Dermis blood vessel endothelial cell (primary cell): Measurements from ENCODE around the gene TMEM151B. TPM values are rescaled to one million over a fixed set of nuclear protein-coding genes. Genes with fewer than 3 reads are reported as not detected.
A peak's percentile ranks its signal among the peaks of the same experiment; 100 is the strongest.
"Not testable (repeated sequence)": the region's sequence is repeated elsewhere in the genome, so short reads cannot be mapped to it uniquely, and the experiment has no call there.

Experiments
- DNase-seq: peaks from one replicate; pipeline ENCODE4 v3.0.0; 2010
- total RNA-seq: library from RNA; depleted of rRNA; stranded (reverse); fragments of >200 nt; gene quantifications from 2 replicates; pipeline ENCODE4 v1.2.3, GENCODE V29; 2014

Gene TMEM151B
- total RNA-seq, 1 donor from 2014 or later, result not detected

DNA sequence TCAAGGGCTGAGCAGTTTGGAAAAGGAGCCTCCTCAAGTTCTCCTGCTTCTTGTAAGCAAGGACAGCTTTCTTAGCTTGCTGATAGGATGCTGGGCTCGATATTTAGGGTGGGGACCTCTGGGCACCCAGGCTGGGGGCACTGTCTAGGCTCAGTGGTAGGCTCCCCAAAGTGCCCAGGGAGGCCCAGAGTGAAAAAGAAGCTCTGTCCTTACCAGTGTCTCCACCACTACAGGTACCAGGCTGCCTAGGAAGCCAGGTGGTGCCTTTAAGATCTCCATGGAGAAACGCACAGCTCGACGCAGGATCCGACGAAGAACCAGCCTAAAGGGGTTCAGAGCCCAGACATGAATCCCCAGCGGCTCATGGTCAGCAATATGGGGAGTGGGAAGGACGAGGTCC lies 36.5 kb downstream of the TMEM151B start:
- DNase-seq, result no peak

DNA sequence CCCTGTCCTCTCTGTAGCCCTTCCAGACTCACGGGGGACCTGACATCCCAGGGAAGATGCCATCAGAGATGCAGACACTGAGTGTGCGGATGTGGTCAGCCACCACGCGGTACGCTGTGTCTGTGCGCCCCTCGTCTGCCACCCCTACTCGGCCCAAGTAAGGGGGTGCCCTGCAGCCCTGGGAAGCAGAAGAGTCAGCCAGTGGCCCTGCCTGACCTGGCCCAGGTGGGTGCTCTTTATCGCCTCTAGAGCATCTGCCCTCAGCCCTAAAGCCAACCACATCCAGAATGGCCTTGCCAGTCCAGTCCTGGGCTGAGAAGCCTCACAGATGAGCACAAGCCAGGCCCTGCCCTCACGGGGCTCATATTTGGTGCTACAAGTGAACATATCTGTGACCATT lies 37.0 kb downstream of the TMEM151B start:
- no peak for DNase-seq

DNA sequence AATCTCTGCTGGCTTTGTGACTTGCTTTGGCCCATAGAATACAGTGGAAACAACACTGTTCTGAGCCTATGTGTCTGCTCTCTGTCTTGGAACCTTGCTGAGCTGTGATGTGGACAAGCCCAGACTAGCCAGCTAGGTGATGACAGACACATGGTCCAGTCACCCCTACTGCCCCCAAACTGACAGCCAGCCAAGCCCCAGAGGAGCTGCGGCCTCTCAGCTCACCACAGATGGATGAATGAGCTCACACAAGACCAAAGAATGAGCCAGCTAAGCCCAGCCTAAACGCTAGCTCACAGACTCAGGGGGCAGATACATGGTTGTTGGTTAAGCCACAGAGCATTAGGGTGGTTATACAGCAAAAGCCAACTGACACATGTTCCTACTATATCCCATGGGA lies 38.8 kb downstream of the TMEM151B start:
- no peak for DNase-seq

DNA sequence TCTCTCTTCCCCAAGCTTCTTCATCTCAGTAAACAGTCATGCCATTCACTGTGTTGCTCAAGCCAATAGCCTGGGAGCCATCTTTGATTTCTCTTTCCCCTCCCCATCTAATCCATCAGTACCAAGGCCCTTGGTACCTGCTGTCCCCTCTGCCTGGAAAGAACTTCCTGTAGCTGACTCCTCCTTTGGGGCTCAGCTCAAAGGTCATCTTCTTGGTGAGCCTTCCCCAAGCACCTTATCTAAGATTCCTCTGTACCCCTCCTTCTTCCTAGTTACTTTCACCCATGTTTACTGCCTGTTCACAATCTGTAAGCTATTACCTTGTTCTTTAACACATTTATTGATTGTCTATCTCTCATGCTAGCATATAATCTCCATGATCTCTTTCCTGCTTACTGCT lies 39.4 kb downstream of the TMEM151B start:
- no peak for DNase-seq

DNA sequence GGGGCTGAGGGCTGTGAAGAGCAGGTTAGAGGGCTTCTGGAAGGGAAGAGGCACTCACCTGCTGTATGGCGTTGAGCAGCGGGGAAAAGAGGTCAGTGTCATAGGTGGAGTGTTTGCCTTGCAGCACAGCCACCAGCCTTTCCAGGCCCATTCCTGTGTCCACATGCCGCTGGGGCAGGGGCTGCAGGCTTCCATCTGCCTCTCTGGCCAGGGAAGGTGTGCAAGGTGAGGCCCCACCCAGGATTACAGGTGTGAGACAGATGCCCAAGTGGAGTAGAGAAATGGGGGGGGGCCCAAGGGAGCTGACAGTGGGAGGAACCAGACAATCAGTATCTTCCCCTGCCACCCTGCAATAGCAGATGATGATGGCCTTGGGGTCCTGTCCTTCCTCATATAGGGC lies 40.0 kb downstream of the TMEM151B start:
- no peak for DNase-seq

DNA sequence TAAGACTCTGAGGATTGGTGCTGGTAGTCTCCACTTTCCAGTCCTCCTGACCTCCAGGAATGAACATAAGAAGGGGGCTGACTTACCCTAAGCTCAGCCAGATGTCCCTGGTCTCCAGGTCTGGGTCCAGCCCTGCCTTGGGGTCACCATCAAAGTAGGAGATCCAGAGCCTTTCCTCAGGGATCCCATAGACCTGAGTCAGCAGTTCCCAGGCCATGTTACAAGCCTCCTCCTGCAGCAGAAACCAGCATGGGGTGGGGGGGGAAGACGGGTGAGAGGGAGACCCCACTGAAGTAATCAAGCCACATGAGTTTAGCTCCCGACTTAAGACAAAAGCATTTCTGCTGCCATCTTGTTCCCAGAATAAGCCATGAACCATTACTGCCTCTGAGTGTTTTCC lies 41.1 kb downstream of the TMEM151B start:
- no peak for DNase-seq

DNA sequence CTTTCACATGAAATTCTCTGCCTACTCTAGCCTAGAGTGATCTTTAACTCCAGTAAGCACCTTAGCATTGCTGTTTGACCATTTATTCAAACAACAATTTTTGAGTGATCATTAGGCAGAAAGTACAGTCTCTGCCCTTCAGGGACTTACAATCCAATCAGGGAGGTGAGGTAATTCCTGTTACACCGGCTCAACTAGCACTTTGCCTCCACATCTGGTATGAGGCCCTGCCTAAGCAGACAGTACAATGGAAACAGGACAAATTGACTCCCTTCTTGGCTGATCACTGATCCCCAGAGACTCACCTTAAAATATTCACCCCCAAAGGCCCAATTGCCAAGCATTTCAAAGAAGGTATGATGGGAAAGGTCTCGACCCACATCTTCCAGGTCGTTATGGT lies 41.5 kb downstream of the TMEM151B start:
- no peak for DNase-seq

DNA sequence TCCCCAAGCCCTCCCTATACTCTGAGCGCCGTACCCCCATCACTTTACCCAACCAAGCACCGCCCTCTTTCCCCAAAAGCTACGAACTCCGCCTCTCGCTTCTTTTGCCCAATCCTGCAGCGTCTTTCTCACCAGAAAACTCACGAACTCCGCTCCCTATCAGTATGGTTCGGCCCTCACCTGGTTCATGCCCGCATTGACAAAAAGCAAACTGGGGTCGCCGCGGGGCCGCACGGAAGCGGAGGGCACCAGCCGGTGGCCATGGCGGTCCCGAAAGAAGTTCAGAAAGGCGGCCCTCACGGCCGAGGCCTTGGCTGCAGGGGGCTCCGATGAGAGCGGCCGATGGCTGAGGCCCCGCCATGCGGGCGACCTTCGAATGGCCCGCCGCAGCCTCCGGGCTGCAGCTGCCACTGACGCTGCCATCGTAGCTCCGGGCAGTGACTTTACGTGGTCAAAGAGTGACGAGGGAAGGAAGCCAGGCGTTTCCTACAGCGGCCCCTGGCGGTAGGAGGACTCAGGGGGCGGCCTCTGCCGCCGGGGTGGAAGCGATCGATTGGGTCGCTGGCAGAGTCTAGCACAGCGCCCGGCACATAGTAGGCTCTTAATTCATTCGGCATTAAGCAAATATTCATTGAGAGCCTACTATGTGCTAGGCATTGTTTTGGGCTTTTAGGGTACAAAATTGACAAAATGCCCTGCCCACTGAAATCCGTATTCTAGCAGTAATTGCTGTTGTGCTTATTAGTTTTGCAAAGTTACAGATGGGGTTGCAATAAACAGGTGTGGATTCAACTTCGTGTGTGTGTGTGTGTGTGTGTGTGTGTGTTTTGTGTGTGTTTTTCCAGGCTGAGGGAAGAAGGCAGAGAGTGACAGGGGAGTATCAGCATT lies 42.9 kb downstream of the TMEM151B start, which contains the start of gene AARS2:
AARS2 (minus strand) TSS at position 447 of the 888 bp plus-strand sequence; CDS start at position 423, 24 bp downstream.
- peak; percentile 92 for DNase-seq

DNA sequence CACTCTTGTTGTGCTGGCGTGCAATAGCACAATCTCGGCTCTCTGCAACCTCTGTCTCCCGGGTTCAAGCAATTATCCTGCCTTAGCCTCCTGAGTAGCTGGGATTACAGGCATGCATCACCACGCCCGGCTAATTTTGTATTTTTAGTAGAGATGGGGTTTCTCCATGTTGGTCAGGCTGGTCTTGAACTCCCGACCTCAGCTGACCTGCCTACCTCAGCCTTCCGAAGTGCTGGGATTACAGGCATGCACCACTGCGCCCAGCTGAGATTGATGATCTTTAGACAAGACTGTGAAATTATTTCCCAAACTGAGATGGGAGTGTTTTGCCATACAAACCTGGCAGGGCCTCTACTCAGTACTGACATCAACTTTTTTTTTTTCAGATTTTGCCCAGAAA lies 44.4 kb downstream of the TMEM151B start:
- DNase-seq, result not testable (repeated sequence)

DNA sequence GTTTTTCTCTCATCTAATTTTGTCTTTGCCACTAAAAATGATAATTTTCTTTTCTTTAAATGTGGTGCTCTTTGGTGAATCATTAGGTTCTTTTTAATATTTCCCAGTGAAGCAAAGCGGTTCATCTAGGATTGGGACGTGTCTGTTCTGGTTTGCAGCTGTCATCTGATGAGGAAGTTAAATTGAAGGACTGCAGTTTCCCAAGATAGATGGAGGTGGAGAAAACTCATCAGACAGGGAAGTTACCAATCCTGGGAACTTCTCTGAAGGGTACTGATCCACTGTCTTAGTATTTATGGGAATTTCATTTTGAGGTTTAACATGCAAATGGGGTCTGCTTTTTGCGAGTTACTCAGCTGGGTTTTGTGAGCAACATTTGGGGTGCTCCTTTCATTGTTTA lies 45.3 kb downstream of the TMEM151B start:
- no peak for DNase-seq

DNA sequence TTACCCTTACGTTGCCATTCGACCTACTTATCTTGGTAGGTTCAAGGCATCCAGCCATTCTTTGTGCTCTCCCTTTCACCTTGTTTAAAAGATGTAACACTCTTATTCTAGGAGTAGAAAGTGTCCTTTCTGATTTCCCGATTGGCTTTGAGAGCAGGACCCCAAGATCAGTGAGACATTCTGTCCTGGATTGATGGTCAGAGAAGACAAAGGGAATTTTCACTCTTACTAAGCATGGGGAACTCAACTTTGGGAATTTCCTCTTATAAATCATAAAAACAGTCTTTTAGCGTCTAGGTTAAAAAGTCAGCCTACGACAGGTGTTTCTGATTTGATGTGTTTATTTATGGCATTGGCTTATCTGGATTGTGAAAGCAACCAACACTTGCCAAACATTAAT lies 45.7 kb downstream of the TMEM151B start:
- DNase-seq, result no peak

DNA sequence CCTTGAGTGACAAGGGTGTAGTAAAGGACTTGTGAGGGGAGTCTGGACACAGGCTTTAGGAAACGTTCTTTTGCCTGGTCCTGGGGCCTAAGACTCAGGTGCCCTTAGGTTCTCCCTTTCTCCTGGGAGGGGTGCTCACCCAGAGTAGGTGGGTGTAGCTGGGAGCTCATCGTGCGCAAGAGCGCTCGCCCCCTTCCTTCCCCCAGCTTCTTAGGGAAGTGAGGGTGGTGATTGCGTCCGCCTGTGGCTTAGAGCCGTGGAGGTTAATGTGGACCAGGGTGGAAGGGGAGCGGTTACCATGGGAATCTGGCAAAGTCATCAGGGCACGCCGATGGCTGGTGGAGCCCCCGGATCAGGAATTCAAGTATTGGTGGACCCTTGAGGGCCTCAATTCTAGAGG lies 46.2 kb downstream of the TMEM151B start:
- DNase-seq, result no peak

DNA sequence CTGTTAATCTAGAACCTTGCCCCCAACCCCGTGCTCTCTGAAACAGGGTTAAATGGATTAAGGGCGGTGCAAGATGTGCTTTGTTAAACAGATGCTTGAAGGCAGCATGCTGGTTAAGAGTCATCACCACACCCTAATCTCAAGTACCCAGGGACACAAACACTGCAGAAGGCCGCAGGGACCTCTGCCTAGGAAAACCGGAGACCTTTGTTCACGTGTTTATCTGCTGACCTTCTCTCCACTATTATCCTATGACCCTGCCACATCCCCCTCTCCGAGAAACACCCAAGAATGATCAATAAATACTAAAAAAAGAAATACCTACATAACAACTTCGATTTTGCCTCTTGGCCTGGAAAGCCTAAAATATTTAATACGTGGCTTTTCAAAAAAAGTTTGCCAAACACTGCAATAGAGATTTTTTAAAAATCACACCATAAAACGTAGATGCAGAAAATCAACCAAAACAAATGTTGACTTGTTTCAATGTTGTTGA lies 46.9 kb downstream of the TMEM151B start:
- DNase-seq, result not testable (repeated sequence)

DNA sequence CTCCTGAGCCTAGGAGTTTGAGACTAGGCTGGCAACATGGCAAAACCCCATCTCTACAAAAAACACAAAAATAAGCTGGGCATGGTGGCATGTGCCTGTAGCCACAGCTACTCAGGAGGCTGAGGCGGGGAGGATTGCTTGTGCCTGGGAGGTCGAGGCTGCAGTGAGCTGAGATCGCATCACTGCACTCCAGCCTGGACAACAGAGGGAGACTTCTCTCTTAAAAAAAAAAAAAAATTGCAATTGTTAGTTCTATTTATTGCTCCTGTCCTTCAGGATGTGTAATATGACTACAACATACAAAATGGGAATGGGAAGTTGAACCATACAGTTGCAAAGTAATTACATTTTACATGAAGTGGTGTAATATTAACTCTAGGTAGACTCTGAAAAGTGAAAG lies 51.0 kb downstream of the TMEM151B start:
- no peak for DNase-seq

DNA sequence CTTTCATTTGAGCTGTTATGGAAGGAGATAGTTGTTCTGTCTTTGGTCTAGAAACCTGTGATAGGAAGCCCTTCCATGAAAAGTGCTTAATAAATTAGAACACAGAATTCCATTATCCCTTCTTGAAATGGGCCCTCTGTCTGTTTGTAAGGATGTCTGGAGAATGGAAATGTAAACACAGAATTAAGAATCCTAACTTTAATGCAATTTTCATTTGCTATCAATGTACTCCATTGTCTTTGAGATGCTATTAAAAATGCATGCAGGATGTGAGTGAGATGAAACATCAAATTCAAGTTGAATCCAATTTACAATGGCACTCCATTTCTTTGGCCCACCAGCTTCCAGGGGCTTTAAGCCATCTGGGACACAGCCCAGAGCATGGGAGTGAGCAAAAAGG lies 56.8 kb downstream of the TMEM151B start:
- no peak for DNase-seq

DNA sequence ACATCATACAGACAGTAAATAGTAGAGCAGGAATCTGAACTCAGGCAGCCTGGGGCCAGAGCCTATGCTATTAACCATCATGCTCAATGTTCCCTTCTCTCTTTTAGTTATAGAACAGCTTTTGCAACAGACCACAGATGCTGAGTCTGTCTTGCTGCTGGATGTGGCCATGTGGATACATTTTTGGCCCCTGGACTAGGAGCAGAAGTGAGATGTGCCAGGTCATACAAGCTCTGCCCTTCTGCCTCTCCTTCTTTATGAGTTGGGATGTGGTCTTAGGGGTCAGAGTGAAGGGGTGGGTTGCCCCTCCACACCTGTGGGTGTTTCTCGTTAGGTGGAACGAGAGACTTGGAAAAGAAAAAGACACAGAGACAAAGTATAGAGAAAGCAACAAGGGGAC lies 57.5 kb downstream of the TMEM151B start:
- no peak for DNase-seq

DNA sequence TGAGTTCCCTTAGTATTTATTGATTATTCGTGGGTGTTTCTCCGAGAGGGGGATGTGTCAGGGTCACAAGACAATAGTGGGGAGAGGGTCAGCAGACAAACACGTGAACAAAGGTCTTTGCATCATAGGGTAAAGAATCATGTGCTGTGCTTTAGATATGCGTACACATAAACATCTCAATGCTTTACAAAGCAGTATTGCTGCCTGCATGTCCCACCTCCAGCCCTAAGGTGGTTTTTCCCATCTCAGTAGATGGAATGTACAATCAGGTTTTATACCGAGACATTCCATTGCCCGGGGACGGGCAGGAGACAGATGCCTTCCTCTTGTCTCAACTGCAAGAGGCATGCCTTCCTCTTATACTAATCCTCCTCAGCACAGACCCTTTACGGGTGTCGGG lies 58.0 kb downstream of the TMEM151B start:
- not testable (repeated sequence) for DNase-seq

DNA sequence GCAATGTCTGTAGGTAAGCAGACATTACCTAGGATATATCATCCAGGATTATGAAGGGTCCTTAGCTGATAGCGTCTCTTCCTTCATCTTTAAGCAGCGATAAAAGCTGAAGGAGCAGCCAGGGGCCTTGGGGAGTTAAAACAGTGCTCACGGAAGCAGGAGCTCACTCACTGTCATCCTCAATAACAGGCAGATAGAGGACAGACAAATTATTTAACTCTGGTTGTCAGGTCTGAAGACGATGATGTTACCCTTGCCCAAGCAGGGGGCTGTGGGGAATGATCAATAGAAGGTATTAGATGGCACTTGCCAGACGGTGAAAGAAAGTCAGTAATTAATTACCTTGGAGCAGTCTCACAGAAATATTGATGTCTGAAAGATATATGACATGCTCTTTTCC lies 59.6 kb downstream of the TMEM151B start:
- DNase-seq, result no peak

DNA sequence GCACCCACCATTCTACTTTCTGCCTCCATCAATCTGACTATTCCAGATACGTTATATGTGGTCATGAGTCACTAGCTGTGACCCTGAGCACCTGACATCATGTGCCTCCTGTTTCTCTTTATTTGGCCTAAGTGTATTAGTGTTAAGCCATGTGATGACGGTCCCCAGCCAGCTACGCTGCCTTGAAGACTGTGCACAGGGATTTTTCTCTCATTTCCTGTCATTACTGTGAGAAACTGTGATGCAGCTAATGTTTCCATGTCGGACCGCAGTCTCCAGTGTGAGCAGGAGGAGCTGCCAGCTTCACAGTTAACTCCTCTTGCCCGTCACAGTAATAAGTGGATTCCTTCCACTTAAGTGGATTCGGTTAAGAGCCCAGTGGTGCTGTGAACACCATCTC lies 62.3 kb downstream of the TMEM151B start:
- DNase-seq, result peak; percentile 5

DNA sequence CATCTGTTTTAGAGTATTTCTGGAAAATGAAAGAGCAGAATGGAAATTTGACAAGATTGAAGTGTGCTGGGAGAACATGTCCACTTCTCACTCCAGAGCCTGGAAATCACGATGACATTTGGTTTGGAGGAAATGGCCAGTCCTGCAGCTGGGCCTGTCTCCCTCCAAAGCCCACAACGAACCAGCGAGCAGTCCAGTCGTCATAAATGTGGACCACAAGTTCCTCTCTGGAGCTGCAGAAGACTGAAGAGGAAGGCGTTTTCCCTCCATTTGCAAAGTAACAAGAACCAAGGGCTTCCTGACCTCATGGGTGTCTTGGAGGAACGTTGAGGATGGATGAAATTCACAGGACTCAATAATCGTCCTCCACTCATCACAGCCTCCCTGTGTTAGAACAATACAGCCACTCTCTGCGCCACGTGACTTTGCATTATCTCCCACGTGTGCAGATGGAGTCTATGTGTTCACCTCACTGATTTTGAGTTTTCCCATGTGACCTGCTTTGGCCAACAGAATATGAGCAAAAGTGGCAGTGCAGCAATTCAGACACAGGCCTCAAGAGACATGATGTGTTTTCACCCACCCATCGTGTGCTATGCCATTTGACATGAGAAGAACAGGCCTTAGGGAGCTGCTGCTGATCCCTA lies 63.1 kb downstream of the TMEM151B start:
- no peak for DNase-seq

DNA sequence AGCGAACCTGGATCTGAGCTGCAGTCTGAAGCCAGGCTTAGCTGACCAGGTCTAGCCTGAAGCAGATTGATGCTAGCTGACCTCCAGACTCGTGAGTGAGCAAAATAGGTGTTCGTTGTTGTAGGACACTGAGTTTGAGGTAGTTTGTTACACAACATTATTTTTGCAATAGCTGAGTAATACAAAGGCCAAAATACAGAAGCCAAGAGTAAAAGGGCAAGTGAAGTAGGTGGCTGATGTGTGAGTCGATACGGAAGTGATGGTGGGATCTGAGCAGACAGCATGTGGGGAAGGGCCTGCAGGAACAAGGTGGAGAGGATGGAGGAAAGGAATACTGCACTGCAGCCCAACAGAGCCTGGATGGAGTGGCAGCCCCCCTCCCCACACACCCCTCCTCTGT lies 63.7 kb downstream of the TMEM151B start:
- DNase-seq, result no peak

DNA sequence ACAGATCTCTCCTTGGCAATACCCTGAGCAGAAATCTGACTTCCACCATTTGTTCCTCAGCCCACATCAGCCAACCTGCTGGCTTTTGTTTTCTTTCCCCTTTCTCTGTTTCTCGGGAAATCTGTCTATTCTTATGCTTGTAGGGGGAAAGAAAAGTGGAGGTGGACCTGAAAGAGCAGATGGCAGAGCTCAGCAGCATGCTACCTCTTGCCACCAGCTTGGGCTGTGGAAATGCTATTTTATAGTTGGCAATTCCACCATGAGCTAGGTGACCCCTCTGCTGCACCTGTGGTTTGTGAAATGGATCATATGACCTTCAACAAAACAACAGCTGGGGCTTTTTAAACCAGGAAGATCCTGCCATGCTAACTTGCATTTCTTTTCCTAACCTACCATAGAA lies 65.4 kb downstream of the TMEM151B start:
- no peak for DNase-seq

DNA sequence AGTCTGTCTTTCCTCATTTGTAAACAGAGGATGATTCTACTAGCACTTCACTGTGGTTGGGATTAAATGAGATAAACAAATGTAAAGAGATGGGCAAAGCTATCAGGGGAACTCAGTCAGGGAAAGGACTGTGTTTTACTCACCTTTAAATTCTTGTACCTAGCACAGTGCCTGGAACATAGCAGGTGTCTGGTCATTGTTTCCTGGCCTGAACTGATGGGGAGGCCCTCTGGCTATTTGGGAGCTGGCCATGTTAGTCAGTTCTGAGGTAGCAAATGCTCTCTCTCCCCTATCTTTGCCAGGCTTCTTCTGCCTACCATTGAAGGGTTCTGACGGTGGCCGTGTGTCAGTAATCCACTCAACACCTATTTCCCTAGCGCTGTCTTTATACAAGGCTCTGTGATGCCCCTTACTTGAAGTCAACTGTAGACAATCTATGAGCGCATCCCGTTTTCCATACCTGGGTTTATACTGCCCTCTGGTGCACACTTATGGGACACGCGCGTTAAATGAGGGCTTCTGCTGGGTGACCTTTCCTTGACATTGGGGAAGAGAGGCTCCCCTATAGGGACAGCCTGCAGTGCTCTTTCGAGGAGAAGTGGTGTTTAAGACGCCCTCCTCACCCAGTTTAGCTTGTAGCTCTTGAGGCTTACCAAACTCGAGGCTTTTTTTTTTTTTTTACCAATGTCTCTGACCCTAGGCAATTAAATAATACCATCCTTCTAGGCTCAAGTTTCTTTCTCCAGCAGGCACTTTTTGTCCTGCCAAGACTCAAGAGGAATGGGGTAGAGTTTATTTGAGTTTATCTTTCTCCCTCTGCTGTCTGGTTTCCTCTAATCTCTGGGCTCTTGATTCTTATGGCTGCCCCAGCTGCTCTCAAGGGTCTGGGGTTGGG lies 68.2 kb downstream of the TMEM151B start:
- peak; percentile 80 for DNase-seq
